Measurements from ENCODE around the gene TMEM183A.

TMEM183A gene

DNA sequence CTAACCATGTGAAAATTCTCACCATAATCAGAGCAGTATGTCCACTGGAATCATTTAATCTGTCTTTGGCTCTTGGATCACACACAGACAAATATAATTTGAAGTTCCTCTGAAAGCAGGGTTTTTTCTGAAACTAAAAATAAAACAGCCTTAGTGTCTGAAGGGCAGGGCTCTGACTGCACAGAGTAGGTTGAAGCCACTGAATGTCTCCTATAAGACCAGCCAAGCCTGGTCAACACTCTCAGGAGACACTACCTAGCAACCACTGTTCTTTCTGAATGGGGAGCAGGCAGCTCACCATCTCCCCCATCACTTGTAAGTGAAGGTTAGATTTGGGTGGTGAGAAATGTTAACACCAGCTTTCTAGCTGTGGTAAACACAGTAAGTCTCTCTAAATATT, 16.1 kb upstream of the TMEM183A start:
- Histone ChIP-seq H3K4me3 (ENCODE audit: low read length) (no peak overlapping the region), H3K4me2 (ENCODE audit: low read depth, low read length) (no peak overlapping the region), H2AFZ (ENCODE audit: low read length) (no peak overlapping the region), H3K9ac (ENCODE audit: low read length) (no peak overlapping the region), H3K36me3 (replicated peaks; ENCODE audit: insufficient read depth, low read length) (no peaks in the 10 kb centered on the region), H3K4me1 (ENCODE audit: low read length) (no peaks in the 10 kb centered on the region), H3K27ac (ENCODE audit: low read length) (no peak overlapping the region), H3K79me2 (ENCODE audit: low read length) (no peaks in the 10 kb centered on the region), H3K9me2 (replicated peaks; ENCODE audit: insufficient read depth, low read length) (no peaks in the 10 kb centered on the region), H3K27me3 (replicated peaks; ENCODE audit: insufficient read depth, low read length) (0 out of 2 replicates have a peak, but pooled peaks cover 7% of the 10 kb centered on the region), H3F3A (ENCODE audit: insufficient read depth, low read length) (no peaks in the 10 kb centered on the region), H4K20me1 (ENCODE audit: insufficient read depth, low read length) (no peaks in the 10 kb centered on the region), H3K9me3 (replicated peaks; ENCODE audit: insufficient read depth, low read length) (no peaks in the 10 kb centered on the region)
- no peak for DNase-seq
- TF ChIP-seq, protein P1, sequence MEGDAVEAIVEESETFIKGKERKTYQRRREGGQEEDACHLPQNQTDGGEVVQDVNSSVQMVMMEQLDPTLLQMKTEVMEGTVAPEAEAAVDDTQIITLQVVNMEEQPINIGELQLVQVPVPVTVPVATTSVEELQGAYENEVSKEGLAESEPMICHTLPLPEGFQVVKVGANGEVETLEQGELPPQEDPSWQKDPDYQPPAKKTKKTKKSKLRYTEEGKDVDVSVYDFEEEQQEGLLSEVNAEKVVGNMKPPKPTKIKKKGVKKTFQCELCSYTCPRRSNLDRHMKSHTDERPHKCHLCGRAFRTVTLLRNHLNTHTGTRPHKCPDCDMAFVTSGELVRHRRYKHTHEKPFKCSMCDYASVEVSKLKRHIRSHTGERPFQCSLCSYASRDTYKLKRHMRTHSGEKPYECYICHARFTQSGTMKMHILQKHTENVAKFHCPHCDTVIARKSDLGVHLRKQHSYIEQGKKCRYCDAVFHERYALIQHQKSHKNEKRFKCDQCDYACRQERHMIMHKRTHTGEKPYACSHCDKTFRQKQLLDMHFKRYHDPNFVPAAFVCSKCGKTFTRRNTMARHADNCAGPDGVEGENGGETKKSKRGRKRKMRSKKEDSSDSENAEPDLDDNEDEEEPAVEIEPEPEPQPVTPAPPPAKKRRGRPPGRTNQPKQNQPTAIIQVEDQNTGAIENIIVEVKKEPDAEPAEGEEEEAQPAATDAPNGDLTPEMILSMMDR (IDR thresholded peaks at IDR 0.05; ENCODE audit: low read length): no peak
- TF ChIP-seq EZH2phosphoT487 (IDR thresholded peaks at IDR 0.05; ENCODE audit: low read length) (no peak), EZH2 (optimal IDR thresholded peaks at IDR 0.05; ENCODE audit: low read depth, low read length) (no peak)

DNA sequence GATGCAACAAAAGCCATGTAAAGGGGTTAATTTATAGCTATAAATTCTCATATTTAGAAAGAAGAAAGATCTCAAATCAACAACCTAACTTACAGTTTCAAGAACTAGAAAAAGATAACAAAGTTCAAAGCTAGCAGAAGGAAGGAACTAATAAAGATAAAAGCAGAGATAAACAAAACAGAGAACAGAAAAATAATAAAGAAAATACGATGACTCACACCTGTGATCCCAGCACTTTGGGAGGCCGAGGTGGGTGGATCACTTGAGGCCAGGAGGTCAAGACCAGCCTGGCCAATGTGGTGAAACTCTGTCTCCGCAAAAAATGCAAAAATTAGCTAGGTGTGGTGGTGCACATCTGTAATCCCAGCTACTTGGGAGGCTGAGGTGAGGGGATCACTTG, 12.4 kb upstream of the TMEM183A start:
- no peaks in the 10 kb centered on the region for H3K9me2 ChIP-seq (replicated peaks; ENCODE audit: insufficient read depth, low read length)
- H3K9ac ChIP-seq (ENCODE audit: low read length): no peak overlapping the region
- H3K27ac ChIP-seq (ENCODE audit: low read length): no peak overlapping the region
- TF ChIP-seq EZH2 (optimal IDR thresholded peaks at IDR 0.05; ENCODE audit: low read depth, low read length) (no peak), EZH2phosphoT487 (IDR thresholded peaks at IDR 0.05; ENCODE audit: low read length) (no peak)
- TF ChIP-seq, protein P1 (IDR thresholded peaks at IDR 0.05; ENCODE audit: low read length): no peak
- H3K79me2 ChIP-seq (ENCODE audit: low read length): no peaks in the 10 kb centered on the region
- H3K27me3 ChIP-seq (replicated peaks; ENCODE audit: insufficient read depth, low read length): 0 out of 2 replicates have a peak, but pooled peaks cover 18% of the 10 kb centered on the region
- no peaks in the 10 kb centered on the region for H3F3A ChIP-seq (ENCODE audit: insufficient read depth, low read length)
- no peaks in the 10 kb centered on the region for H4K20me1 ChIP-seq (ENCODE audit: insufficient read depth, low read length)
- no peaks in the 10 kb centered on the region for H3K36me3 ChIP-seq (replicated peaks; ENCODE audit: insufficient read depth, low read length)
- no peak overlapping the region for H3K4me3 ChIP-seq (ENCODE audit: low read length)
- peaks cover 4% of the 10 kb centered on the region; the same call in 1 of the 2 replicates for H3K4me1 ChIP-seq (ENCODE audit: low read length)
- no peak overlapping the region for H3K4me2 ChIP-seq (ENCODE audit: low read depth, low read length)
- no peaks in the 10 kb centered on the region for H3K9me3 ChIP-seq (replicated peaks; ENCODE audit: insufficient read depth, low read length)
- no peak overlapping the region for H2AFZ ChIP-seq (ENCODE audit: low read length)
- no peak for DNase-seq

DNA sequence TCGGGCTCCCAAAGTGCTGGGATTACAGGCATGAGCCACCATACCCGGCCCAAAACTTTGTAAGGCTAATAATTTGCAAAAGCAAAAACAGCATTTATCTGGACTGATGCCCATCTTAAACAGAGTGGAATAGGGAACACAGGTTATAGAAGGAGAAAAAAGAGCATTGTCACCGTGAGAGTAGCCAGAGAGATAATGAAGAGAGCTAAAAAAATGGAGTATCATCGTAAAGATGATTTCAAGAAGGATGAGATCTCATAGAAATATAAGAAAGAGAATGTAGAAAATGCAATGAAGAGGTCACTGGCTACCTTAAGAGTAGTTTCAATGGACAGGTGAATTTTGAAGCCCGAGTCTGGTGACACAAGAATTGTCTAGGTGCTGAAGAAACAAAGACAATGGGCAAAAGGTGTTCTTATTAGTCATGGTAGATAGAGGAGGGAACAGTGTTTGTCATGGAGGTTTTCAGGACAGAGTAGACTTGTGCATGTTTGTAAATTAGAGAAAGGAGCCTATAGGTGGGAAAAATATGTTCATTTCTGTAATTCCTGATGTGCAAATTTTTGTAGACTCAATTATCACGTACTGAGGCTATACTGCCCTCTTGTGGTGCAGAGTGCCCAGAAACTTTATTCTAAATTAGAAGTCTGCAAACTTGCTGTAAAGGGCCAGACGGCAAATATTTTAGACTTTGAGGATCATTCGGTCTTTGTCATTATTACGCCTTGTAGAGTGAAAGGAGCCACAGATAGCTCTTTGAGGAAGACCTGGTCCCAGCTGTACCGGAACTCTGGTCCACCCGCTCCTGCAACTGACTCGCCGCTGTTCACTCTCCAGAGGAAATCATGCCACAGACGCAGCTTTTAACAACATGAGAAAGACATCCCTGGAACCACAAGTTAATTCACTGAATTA, 8.1 kb upstream of the TMEM183A start:
- Histone ChIP-seq H3K4me2 (ENCODE audit: low read depth, low read length) (peak overlapping the region; percentile 75), H3K27me3 (replicated peaks; ENCODE audit: insufficient read depth, low read length) (0 out of 2 replicates have a peak, but pooled peaks cover 18% of the 10 kb centered on the region), H3K36me3 (replicated peaks; ENCODE audit: insufficient read depth, low read length) (no peaks in the 10 kb centered on the region), H3K9me3 (replicated peaks; ENCODE audit: insufficient read depth, low read length) (no peaks in the 10 kb centered on the region), H3K9ac (ENCODE audit: low read length) (peak overlapping the region; percentile 18; the same call in 1 of the 2 replicates), H3K4me3 (ENCODE audit: low read length) (peak overlapping the region; percentile 37; the same call in 1 of the 2 replicates), H3K4me1 (ENCODE audit: low read length) (peaks cover 4% of the 10 kb centered on the region; the same call in 1 of the 2 replicates), H3K27ac (ENCODE audit: low read length) (no peak overlapping the region), H3F3A (ENCODE audit: insufficient read depth, low read length) (no peaks in the 10 kb centered on the region), H4K20me1 (ENCODE audit: insufficient read depth, low read length) (no peaks in the 10 kb centered on the region), H2AFZ (ENCODE audit: low read length) (peak overlapping the region; percentile 86), H3K9me2 (replicated peaks; ENCODE audit: insufficient read depth, low read length) (no peaks in the 10 kb centered on the region), H3K79me2 (ENCODE audit: low read length) (no peaks in the 10 kb centered on the region)
- TF ChIP-seq, protein P1 (IDR thresholded peaks at IDR 0.05; ENCODE audit: low read length): peak; percentile 94
- no peak for TF ChIP-seq EZH2phosphoT487 (IDR thresholded peaks at IDR 0.05; ENCODE audit: low read length)
- DNase-seq: peak; percentile 85

Measured in MM.1S (cell line).